ENCODE results near the gene KDELR3.

DNA sequence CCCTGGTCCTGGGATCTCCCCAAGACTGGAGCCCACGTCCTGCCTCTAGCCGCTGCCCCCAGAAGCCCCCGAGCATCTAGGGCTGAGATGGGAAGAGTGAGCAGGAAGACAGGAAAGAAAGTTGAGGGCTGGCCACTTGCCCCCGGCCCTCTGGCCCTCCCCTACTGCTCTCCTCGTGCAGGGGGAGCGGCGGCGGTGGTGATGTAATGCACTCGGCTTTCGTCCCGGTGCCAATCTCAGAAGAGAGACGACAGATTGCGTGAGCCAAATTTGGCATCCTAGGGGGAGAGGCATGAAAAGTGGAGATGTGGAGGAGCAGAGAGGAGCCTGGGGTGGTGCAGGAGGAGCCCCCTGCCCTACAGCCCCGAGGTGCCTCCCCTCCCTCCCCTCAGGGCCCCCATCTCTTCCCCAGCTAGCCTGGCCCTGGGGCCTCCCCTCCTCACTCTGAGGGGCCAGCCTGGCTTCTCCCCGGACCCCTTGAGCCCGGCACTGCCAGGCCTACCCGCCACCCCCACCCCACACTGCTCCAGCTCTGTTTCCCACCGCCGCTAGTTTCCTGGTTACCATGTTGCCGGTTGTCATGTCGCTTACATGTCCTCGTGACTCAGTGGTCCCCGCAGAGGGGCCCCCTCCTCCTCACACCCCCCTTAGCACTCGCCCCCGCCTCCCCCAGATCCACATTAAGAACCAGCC is 15.4 kb upstream of the KDELR3 start:
- TF ChIP-seq SMC3 (conservative IDR thresholded peaks at IDR 0.05; ENCODE audit: poor library complexity): no peak
- TF ChIP-seq, protein P1, sequence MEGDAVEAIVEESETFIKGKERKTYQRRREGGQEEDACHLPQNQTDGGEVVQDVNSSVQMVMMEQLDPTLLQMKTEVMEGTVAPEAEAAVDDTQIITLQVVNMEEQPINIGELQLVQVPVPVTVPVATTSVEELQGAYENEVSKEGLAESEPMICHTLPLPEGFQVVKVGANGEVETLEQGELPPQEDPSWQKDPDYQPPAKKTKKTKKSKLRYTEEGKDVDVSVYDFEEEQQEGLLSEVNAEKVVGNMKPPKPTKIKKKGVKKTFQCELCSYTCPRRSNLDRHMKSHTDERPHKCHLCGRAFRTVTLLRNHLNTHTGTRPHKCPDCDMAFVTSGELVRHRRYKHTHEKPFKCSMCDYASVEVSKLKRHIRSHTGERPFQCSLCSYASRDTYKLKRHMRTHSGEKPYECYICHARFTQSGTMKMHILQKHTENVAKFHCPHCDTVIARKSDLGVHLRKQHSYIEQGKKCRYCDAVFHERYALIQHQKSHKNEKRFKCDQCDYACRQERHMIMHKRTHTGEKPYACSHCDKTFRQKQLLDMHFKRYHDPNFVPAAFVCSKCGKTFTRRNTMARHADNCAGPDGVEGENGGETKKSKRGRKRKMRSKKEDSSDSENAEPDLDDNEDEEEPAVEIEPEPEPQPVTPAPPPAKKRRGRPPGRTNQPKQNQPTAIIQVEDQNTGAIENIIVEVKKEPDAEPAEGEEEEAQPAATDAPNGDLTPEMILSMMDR (IDR thresholded peaks at IDR 0.05; ENCODE audit: poor library complexity, severe bottlenecking): no peak
- TF ChIP-seq EZH2 (IDR thresholded peaks at IDR 0.05; ENCODE audit: borderline replicate concordance, insufficient read depth, low read length, poor library complexity, severe bottlenecking): no peak
- TF ChIP-seq RAD21 (conservative IDR thresholded peaks at IDR 0.05): no peak
- TF ChIP-seq, protein P2, sequence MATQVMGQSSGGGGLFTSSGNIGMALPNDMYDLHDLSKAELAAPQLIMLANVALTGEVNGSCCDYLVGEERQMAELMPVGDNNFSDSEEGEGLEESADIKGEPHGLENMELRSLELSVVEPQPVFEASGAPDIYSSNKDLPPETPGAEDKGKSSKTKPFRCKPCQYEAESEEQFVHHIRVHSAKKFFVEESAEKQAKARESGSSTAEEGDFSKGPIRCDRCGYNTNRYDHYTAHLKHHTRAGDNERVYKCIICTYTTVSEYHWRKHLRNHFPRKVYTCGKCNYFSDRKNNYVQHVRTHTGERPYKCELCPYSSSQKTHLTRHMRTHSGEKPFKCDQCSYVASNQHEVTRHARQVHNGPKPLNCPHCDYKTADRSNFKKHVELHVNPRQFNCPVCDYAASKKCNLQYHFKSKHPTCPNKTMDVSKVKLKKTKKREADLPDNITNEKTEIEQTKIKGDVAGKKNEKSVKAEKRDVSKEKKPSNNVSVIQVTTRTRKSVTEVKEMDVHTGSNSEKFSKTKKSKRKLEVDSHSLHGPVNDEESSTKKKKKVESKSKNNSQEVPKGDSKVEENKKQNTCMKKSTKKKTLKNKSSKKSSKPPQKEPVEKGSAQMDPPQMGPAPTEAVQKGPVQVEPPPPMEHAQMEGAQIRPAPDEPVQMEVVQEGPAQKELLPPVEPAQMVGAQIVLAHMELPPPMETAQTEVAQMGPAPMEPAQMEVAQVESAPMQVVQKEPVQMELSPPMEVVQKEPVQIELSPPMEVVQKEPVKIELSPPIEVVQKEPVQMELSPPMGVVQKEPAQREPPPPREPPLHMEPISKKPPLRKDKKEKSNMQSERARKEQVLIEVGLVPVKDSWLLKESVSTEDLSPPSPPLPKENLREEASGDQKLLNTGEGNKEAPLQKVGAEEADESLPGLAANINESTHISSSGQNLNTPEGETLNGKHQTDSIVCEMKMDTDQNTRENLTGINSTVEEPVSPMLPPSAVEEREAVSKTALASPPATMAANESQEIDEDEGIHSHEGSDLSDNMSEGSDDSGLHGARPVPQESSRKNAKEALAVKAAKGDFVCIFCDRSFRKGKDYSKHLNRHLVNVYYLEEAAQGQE (IDR thresholded peaks at IDR 0.05; ENCODE audit: borderline replicate concordance): no peak
- TF ChIP-seq TAF1 (IDR thresholded peaks at IDR 0.05; ENCODE audit: low read depth): no peak
- no peak for TF ChIP-seq MXI1 (conservative IDR thresholded peaks at IDR 0.05; ENCODE audit: poor library complexity, severe bottlenecking)
- no peak for TF ChIP-seq POLR2AphosphoS5 (IDR thresholded peaks at IDR 0.05)
- TF ChIP-seq EP300 (conservative IDR thresholded peaks at IDR 0.05; ENCODE audit: poor library complexity, severe bottlenecking): no peak
